ENCODE measurements around the gene NBEAL2.

NBEAL2 gene

DNA sequence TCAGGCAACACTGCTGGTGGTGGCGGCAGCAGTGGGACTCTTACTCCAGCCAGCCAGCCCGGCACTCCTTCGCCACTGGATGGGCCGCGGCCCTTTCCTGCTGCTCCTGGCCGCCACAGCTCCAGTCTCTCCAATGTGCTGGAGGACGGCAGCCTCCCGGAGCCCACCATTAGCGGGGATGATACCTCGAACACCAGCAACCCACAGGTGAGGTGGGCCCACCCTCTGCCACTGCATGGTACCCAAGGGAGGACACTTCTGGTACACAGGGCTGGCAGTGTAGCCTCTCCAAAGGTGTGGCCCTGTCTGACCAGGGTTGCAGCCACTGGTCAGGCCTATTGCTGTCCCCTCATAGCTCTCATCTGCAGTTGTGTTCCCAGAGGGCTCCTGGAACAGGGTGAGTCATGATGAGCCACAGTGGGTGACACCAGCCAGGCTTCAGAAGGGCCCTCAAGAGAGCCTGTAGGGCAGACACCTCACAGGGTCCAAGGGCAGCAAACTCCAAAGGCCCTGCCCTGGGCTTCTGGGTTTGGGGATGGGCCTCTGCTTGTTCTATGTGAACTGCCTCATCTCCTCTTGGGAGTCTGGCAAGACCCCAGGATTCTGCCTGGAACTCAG is 20.8 kb downstream of the NBEAL2 start:
- H3K4me3 ChIP-seq (ENCODE audit: control insufficient read depth, low read depth, low read length) = no peak overlapping the region
- peak; percentile 38 for DNase-seq (ENCODE audit: low read depth)
- TF ChIP-seq, protein P1, sequence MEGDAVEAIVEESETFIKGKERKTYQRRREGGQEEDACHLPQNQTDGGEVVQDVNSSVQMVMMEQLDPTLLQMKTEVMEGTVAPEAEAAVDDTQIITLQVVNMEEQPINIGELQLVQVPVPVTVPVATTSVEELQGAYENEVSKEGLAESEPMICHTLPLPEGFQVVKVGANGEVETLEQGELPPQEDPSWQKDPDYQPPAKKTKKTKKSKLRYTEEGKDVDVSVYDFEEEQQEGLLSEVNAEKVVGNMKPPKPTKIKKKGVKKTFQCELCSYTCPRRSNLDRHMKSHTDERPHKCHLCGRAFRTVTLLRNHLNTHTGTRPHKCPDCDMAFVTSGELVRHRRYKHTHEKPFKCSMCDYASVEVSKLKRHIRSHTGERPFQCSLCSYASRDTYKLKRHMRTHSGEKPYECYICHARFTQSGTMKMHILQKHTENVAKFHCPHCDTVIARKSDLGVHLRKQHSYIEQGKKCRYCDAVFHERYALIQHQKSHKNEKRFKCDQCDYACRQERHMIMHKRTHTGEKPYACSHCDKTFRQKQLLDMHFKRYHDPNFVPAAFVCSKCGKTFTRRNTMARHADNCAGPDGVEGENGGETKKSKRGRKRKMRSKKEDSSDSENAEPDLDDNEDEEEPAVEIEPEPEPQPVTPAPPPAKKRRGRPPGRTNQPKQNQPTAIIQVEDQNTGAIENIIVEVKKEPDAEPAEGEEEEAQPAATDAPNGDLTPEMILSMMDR (conservative IDR thresholded peaks at IDR 0.05; ENCODE audit: control insufficient read depth, insufficient read depth, low read depth, low read length) = no peak

DNA sequence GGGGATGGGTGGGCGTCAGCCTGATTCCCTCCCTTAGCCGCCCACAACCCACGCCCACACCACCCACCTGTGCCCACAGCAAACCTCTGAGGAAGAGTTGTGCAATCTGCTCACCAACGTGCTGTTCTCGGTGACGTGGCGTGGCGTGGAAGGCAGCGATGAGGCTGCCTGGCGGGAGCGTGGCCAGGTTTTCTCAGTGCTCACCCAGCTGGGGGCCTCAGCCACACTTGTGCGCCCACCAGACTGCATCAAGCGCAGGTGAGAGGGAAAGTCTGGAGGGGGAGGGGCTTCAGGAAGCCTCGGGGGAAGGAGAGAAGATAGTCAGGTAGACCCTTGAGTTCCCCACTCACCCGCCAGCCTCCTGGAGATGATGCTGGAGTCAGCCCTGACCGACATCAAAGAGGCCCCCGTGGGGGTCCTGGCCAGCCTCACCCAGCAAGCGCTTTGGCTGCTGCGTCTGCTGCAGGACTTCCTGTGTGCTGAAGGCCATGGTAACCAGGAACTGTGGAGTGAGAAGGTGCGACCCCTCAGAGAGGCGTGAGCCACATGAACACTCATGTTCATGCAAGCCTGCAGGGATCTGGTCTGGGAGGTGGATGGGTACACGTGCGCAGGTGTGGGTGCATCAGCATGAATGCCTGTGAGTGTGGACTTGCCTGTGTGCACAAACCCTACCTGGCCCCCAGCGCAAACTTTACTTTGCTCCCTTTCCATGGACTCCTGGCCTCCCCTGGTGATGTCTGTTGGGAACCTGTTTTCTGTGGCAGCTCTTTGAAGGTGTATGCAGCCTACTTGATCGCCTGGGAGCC is 21.7 kb downstream of the NBEAL2 start:
- TF ChIP-seq, protein P1 (conservative IDR thresholded peaks at IDR 0.05; ENCODE audit: control insufficient read depth, insufficient read depth, low read depth, low read length) = no peak
- no peak for DNase-seq (ENCODE audit: low read depth)
- no peak overlapping the region for H3K4me3 ChIP-seq (ENCODE audit: control insufficient read depth, low read depth, low read length)

DNA sequence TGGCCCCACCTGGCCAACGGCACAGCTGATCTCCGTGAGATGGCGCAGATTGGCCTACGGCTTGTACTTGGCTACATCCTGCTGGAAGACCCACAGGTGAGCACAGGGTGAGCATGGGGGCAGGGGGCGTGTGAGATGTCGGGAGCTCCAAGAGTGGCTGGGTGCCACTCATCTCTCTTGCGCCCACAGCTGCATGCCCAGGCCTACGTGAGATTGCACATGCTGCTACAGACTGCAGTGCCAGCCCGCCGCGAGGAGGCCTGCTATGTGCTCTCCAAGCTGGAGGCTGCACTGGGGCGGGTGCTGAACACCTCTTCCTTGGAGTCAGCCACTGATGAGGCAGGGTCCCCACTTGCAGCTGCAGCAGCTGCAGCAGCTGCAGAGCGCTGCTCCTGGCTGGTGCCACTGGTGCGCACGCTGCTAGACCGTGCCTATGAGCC is 22.3 kb downstream of the NBEAL2 start:
- TF ChIP-seq, protein P1 (conservative IDR thresholded peaks at IDR 0.05; ENCODE audit: control insufficient read depth, insufficient read depth, low read depth, low read length) = no peak
- no peak overlapping the region for H3K4me3 ChIP-seq (ENCODE audit: control insufficient read depth, low read depth, low read length)
- DNase-seq (ENCODE audit: low read depth) = no peak

DNA sequence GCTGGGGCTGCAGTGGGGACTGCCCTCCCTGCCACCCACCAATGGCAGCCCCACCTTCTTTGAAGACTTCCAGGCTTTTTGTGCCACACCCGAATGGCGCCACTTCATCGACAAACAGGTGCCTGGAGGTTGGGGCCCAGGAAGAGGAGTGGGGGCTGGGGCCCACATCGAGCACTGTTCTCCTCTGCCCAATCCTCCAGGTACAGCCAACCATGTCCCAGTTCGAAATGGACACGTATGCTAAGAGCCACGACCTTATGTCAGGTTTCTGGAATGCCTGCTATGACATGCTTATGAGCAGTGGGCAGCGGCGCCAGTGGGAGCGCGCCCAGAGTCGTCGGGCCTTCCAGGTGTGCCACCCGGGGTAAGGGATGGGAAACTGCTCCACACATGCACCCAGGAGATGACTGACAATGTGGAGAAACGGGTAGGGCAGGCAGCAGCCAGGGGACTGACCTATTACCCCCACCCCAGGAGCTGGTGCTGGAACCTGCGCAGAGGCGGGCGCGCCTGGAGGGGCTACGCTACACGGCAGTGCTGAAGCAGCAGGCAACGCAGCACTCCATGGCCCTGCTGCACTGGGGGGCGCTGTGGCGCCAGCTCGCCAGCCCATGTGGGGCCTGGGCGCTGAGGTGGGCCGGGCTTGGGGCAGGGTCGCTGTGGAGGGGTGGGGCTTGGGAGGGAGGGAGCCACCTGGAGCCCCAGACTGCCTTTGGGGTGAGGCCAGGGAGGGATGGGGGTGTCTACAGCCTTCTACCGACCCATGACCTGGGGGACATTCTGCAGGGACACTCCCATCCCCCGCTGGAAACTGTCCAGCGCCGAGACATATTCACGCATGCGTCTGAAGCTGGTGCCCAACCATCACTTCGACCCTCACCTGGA is 22.9 kb downstream of the NBEAL2 start:
- no peak for DNase-seq (ENCODE audit: low read depth)
- TF ChIP-seq, protein P1 (conservative IDR thresholded peaks at IDR 0.05; ENCODE audit: control insufficient read depth, insufficient read depth, low read depth, low read length) = no peak
- no peak overlapping the region for H3K4me3 ChIP-seq (ENCODE audit: control insufficient read depth, low read depth, low read length)

DNA sequence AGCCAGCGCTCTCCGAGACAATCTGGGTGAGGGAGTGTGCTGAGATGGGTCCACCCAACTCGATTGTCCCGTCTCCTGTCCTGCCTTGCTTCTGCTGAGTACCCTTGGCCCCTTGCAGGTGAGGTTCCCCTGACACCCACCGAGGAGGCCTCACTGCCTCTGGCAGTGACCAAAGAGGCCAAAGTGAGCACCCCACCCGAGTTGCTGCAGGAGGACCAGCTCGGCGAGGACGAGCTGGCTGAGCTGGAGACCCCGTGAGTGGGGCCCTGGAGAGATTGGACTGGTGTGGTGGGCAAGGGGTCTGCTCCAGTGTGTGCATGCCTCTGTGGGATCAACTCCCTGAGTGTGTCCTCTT is 23.6 kb downstream of the NBEAL2 start:
- no peak overlapping the region for H3K4me3 ChIP-seq (ENCODE audit: control insufficient read depth, low read depth, low read length)
- DNase-seq (ENCODE audit: low read depth) = no peak
- TF ChIP-seq, protein P1 (conservative IDR thresholded peaks at IDR 0.05; ENCODE audit: control insufficient read depth, insufficient read depth, low read depth, low read length) = no peak

DNA sequence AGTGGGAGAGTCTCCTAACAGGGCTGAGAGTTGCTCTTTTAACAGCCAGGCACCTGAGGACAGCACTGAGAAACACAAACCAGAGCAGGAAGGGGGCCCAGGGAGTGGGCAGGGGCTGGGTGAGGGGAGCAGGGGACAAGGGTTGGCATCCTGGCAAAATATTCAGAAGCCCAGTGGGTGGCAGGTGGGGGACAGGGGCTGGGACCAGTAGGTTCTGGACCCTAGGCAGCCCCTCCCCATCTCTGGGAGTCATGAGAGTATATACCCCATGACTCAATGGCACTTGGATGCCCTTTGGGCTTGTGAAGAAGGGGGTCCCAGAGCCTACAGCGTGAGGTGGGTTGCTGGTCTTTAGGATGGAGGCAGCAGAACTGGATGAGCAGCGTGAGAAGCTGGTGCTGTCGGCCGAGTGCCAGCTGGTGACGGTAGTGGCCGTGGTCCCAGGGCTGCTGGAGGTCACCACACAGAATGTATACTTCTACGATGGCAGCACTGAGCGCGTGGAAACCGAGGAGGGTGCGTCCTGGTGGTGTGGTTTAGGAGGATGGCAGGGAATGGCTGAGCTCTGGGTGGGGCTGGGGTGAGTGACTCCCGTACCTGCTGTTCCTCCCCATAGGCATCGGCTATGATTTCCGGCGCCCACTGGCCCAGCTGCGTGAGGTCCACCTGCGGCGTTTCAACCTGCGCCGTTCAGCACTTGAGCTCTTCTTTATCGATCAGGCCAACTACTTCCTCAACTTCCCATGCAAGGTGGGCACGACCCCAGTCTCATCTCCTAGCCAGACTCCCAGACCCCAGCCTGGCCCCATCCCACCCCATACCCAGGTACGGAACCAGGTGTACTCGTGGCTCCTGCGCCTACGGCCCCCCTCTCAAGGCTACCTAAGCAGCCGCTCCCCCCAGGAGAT is 24.2 kb downstream of the NBEAL2 start:
- DNase-seq (ENCODE audit: low read depth) = no peak
- no peak overlapping the region for H3K4me3 ChIP-seq (ENCODE audit: control insufficient read depth, low read depth, low read length)
- TF ChIP-seq, protein P1 (conservative IDR thresholded peaks at IDR 0.05; ENCODE audit: control insufficient read depth, insufficient read depth, low read depth, low read length) = no peak
